H1 (cell line): ENCODE measurements around the gene GBP7. TPM values are rescaled to one million over a fixed set of nuclear protein-coding genes. Genes with fewer than 3 reads are reported as not detected.

Experiments
- CTCF ChIA-PET: fragments of 300-600 bp; sonication (Branson Sonifier 250); formaldehyde crosslinking; loops from one replicate; lab custom pipeline; 2021; ENCODE audit not compliant: partially characterized antibody; lab: Charles Lee
- POLR2A ChIA-PET: fragments of 300-600 bp; sonication (Branson Sonifier 250); formaldehyde crosslinking; loops from one replicate; lab custom pipeline; 2021; ENCODE audit warnings: inconsistent platforms; ENCODE audit not compliant: partially characterized antibody; lab: Charles Lee
- DNase-seq, 2 experiments: peaks; one replicate each; pipeline versions ENCODE4 v3.0.0 to v3.0.0-alpha.2; 2010 to 2022; ENCODE audit warnings: low spot score in 2 of 2, low read depth in 1 of 2, mixed read lengths in 1 of 2
- FAIRE-seq: peaks from 2 replicates; lab custom pipeline; 2011; peaks lifted over from hg19 to GRCh38; lab: Jason Lieb, UNC
- H2AFZ ChIP-seq: 2 replicates; pipeline ENCODE4 v1.8.1; 2012; ENCODE audit warnings: low read length, inconsistent platforms
- H2AK5ac ChIP-seq: 2 replicates; pipeline ENCODE4 v1.6.1; 2013; ENCODE audit warnings: low read depth, low read length
- H2BK120ac ChIP-seq: replicated peaks from 2 replicates; pipeline ENCODE3; 2013; ENCODE audit warnings: low read depth, low read length, inconsistent platforms
- H2BK12ac ChIP-seq: 2 replicates; pipeline ENCODE4 v1.6.1; 2013; ENCODE audit warnings: low read depth, low read length
- H2BK15ac ChIP-seq: 2 replicates; pipeline ENCODE4 v1.6.1; 2013; ENCODE audit warnings: low read length
- H2BK20ac ChIP-seq: 2 replicates; pipeline ENCODE4 v1.6.1; 2013; ENCODE audit warnings: low read length
- H2BK5ac ChIP-seq: 2 replicates; pipeline ENCODE4 v1.6.1; 2013; ENCODE audit warnings: low read depth, low read length
- H3K14ac ChIP-seq: 2 replicates; pipeline ENCODE4 v1.6.1; 2013; ENCODE audit warnings: inconsistent platforms; ENCODE audit not compliant: insufficient read length
- H3K18ac ChIP-seq: 2 replicates; pipeline ENCODE4 v1.6.1; 2013; ENCODE audit warnings: low read length; ENCODE audit errors: extremely low read depth
- H3K23ac ChIP-seq: 2 replicates; pipeline ENCODE4 v1.6.1; 2013; ENCODE audit warnings: inconsistent platforms; ENCODE audit not compliant: insufficient read length
- H3K23me2 ChIP-seq: 2 replicates; pipeline ENCODE4 v1.6.1; 2013; ENCODE audit warnings: low read depth, low read length
- H3K27ac ChIP-seq: 2 replicates; pipeline ENCODE4 v1.6.1; 2011; ENCODE audit warnings: low read depth, low read length, inconsistent platforms
- H3K27me3 ChIP-seq, 4 experiments: replicated peaks in 1 of 4; 1 replicate in 1 of 4; 2 replicates in 3 of 4; pipeline versions ENCODE4 v1.6.1 to v1.8.1; 2011 to 2013; ENCODE audit warnings: low read length in 3 of 4, mild to moderate bottlenecking in 3 of 4, inconsistent platforms in 2 of 4, mixed read lengths in 2 of 4, moderate library complexity in 1 of 4; ENCODE audit not compliant: control insufficient read depth in 3 of 4, insufficient read depth in 3 of 4; ENCODE audit errors: extremely low read depth in 1 of 4
- H3K36me3 ChIP-seq, 4 experiments: 2 replicates each; pipeline versions ENCODE4 v1.6.1 to v1.8.1; 2011 to 2013; ENCODE audit warnings: mild to moderate bottlenecking in 4 of 4, low read length in 3 of 4, moderate library complexity in 2 of 4, control low read depth in 1 of 4, inconsistent platforms in 1 of 4; ENCODE audit not compliant: insufficient read depth in 4 of 4, control insufficient read depth in 2 of 4
- H3K4ac ChIP-seq: replicated peaks from 2 replicates; pipeline ENCODE3; 2013; ENCODE audit warnings: low read length, low read depth, mixed read lengths, inconsistent platforms; ENCODE audit not compliant: insufficient read length
- H3K4me1 ChIP-seq, 4 experiments: replicated peaks in 1 of 4; 1 replicate in 1 of 4; 2 replicates in 3 of 4; pipeline versions ENCODE4 v1.6.1 to v1.8.1; 2011 to 2013; ENCODE audit warnings: low read length in 3 of 4, inconsistent platforms in 2 of 4, mixed read lengths in 1 of 4; ENCODE audit not compliant: insufficient read depth in 4 of 4, control insufficient read depth in 3 of 4
- H3K4me2 ChIP-seq, 2 experiments: 2 replicates each; pipeline versions ENCODE4 v1.6.1 to v1.8.1; 2011 to 2013; ENCODE audit warnings: low read depth in 2 of 2, low read length in 2 of 2, control low read depth in 1 of 2, inconsistent platforms in 1 of 2, mild to moderate bottlenecking in 1 of 2; ENCODE audit not compliant: insufficient read depth in 1 of 2
- H3K4me3 ChIP-seq, 4 experiments: fragments of 200-600, 300-600 bp in 1 of 4; sonication (generic), shearing (Covaris generic), sonication (Bioruptor Twin) in 1 of 4; 2 replicates each; pipeline versions ENCODE4 v1.5.1 to v1.8.1; 2011 to 2016; ENCODE audit warnings: low read length in 4 of 4, low read depth in 3 of 4, control low read depth in 2 of 4, inconsistent platforms in 2 of 4, mild to moderate bottlenecking in 2 of 4, mixed read lengths in 1 of 4, moderate library complexity in 1 of 4; ENCODE audit not compliant: insufficient read depth in 2 of 4; ENCODE audit errors: extremely low read depth in 1 of 4
- H3K56ac ChIP-seq: replicated peaks from 2 replicates; pipeline ENCODE3; 2013; ENCODE audit warnings: low read depth, mild to moderate bottlenecking, mixed read lengths, low read length, inconsistent platforms; ENCODE audit not compliant: insufficient read length
- H3K79me1 ChIP-seq: 2 replicates; pipeline ENCODE4 v1.6.1; 2013; ENCODE audit warnings: low read depth, low read length, control low read depth
- H3K79me2 ChIP-seq, 2 experiments: 2 replicates each; pipeline versions ENCODE4 v1.6.1 to v1.8.1; 2012 to 2013; ENCODE audit warnings: low read length in 2 of 2, mild to moderate bottlenecking in 2 of 2, inconsistent platforms in 1 of 2; ENCODE audit not compliant: insufficient read depth in 2 of 2, control insufficient read depth in 1 of 2
- H3K9ac ChIP-seq, 4 experiments: replicated peaks in 1 of 4; 1 replicate in 1 of 4; 2 replicates in 3 of 4; pipeline versions ENCODE4 v1.6.1 to v1.8.1; 2011 to 2013; ENCODE audit warnings: low read depth in 3 of 4, low read length in 3 of 4, control low read depth in 2 of 4, mild to moderate bottlenecking in 2 of 4, moderate library complexity in 2 of 4, inconsistent platforms in 1 of 4; ENCODE audit errors: extremely low read depth in 1 of 4
- H3K9me3 ChIP-seq, 2 experiments: 2 replicates each; pipeline versions ENCODE4 v1.6.1 to v1.8.1; 2012 to 2013; ENCODE audit warnings: mild to moderate bottlenecking in 2 of 2, moderate library complexity in 2 of 2, control low read depth in 1 of 2, inconsistent platforms in 1 of 2, low read depth in 1 of 2, low read length in 1 of 2, mixed read lengths in 1 of 2; ENCODE audit not compliant: insufficient read depth in 2 of 2
- H4K20me1 ChIP-seq, 2 experiments: replicated peaks in 1 of 2; 2 replicates each; pipeline versions ENCODE3 to v1.8.1; 2011 to 2013; ENCODE audit warnings: inconsistent platforms in 2 of 2, low read length in 2 of 2, mild to moderate bottlenecking in 1 of 2; ENCODE audit not compliant: insufficient read depth in 2 of 2, control insufficient read depth in 1 of 2
- H4K5ac ChIP-seq: 2 replicates; pipeline ENCODE4 v1.6.1; 2013; ENCODE audit warnings: low read length, low read depth, mixed read lengths, inconsistent platforms; ENCODE audit not compliant: insufficient read length
- H4K8ac ChIP-seq: 2 replicates; pipeline ENCODE4 v1.8.0; 2013; ENCODE audit warnings: mild to moderate bottlenecking, moderate library complexity, low read length, inconsistent platforms; ENCODE audit not compliant: insufficient read depth; ENCODE audit errors: extremely low read depth
- H4K91ac ChIP-seq: replicated peaks from 2 replicates; pipeline ENCODE3; 2013; ENCODE audit warnings: low read length, mixed read lengths, inconsistent platforms; ENCODE audit not compliant: insufficient read length
- BCL11A ChIP-seq, 2 experiments: IDR thresholded peaks; one replicate each; pipeline ENCODE4 v1.6.1; 2011; ENCODE audit warnings: low read depth in 2 of 2, low read length in 2 of 2, mild to moderate bottlenecking in 2 of 2
- CBX5 ChIP-seq: fragments of 300-800, 300-1000 bp; sonication (generic); IDR thresholded peaks from 2 replicates; pipeline ENCODE4 v1.7.1; 2016; ENCODE audit warnings: antibody characterized with exemption, low read length, low read depth
- CHD1 ChIP-seq: IDR thresholded peaks from 2 replicates; pipeline ENCODE4 v1.6.1; 2012; ENCODE audit warnings: low read depth, low read length, improper control_type of control experiment
- EP300 ChIP-seq, 2 experiments: IDR thresholded peaks; 1 replicate in 1 of 2; 2 replicates in 1 of 2; pipeline ENCODE4 v1.6.1; 2011 to 2012; ENCODE audit warnings: low read depth in 2 of 2, low read length in 2 of 2, mild to moderate bottlenecking in 2 of 2, borderline replicate concordance in 1 of 2, inconsistent platforms in 1 of 2, moderate library complexity in 1 of 2
- POU5F1 ChIP-seq: IDR thresholded peaks from 2 replicates; pipeline ENCODE4 v1.6.1; 2011; ENCODE audit warnings: low read depth, mild to moderate bottlenecking, low read length, moderate library complexity
- RAD21 ChIP-seq, 2 experiments: IDR thresholded peaks in 1 of 2; conservative IDR thresholded peaks in 1 of 2; 2 replicates each; pipeline ENCODE4 v1.6.1; 2011; ENCODE audit warnings: low read depth in 2 of 2, low read length in 2 of 2, improper control_type of control experiment in 1 of 2, inconsistent platforms in 1 of 2, mild to moderate bottlenecking in 1 of 2, moderate library complexity in 1 of 2
- RBBP5 ChIP-seq: IDR thresholded peaks from 2 replicates; pipeline ENCODE4 v1.7.1; 2012; ENCODE audit warnings: low read depth, mild to moderate bottlenecking, inconsistent platforms, low read length, moderate library complexity, borderline replicate concordance
- RFX5 ChIP-seq: IDR thresholded peaks from 2 replicates; pipeline ENCODE4 v1.6.1; 2011; ENCODE audit warnings: low read depth, low read length, improper control_type of control experiment, borderline replicate concordance
- RNF2 ChIP-seq: fragments of 200-900, 300-1000 bp; sonication (generic); IDR thresholded peaks from 2 replicates; pipeline ENCODE4 v1.7.1; 2016; ENCODE audit warnings: borderline replicate concordance, low read depth, mild to moderate bottlenecking, antibody characterized with exemption, low read length; ENCODE audit not compliant: poor library complexity, severe bottlenecking; ENCODE audit errors: missing control alignments
- SIRT6 ChIP-seq: IDR thresholded peaks from one replicate; pipeline ENCODE4 v1.7.1; 2012; ENCODE audit warnings: low read length, inconsistent platforms
- SIX5 ChIP-seq: IDR thresholded peaks from 2 replicates; pipeline ENCODE4 v1.6.1; 2011; ENCODE audit warnings: mild to moderate bottlenecking, low read depth, low read length
- SP2 ChIP-seq: IDR thresholded peaks from 2 replicates; pipeline ENCODE4 v1.6.1; 2012; ENCODE audit warnings: mild to moderate bottlenecking, low read length, inconsistent platforms
- TEAD4 ChIP-seq: IDR thresholded peaks from 2 replicates; pipeline ENCODE4 v1.6.1; 2012; ENCODE audit warnings: low read depth, low read length, inconsistent platforms, mixed read lengths
- WGBS, 2 experiments: shearing (Covaris generic) in 1 of 2; methylation state at CpG; one replicate each; pipeline versions ENCODE4 v1.1.6 to v1.1.7; 2013 to 2015; ENCODE audit warnings: low lambda C conversion rate in 2 of 2, mixed read lengths in 2 of 2, inconsistent platforms in 1 of 2, low coverage in 1 of 2, missing lambda C conversion rate in 1 of 2; ENCODE audit not compliant: insufficient replicate concordance in 2 of 2, insufficient coverage in 1 of 2, insufficient read length in 1 of 2; ENCODE audit errors: extremely low coverage in 1 of 2, missing lambda C conversion rate in 1 of 2; 5-methylcytosine and 5-hydroxymethylcytosine counted together
- polyA plus RNA-seq, 7 experiments: library from polyadenylated mRNA; depleted of rRNA in 3 of 7; stranded (reverse) in 5 of 7; unstranded in 2 of 7; fragments of >200 nt in 5 of 7; fragments of 200-250 nt in 2 of 7; gene quantifications; 1 replicate in 5 of 7; 2 replicates in 1 of 7; 4 replicates in 1 of 7; pipeline versions ENCODE4 v1.2.1 to v1.2.3, GENCODE V29; 2011 to 2013; ENCODE audit warnings: missing spikeins in 2 of 7, mixed read lengths in 2 of 7
- total RNA-seq: library from RNA; stranded (reverse); fragmentation: NEBNext Ultra II Directional; extraction: Animal tissue kit (Norgen Biotek cat#: 25700); gene quantifications from 2 replicates; pipeline ENCODE4 v1.2.1, GENCODE V29; 2021

GBP7 gene
- total and polyA plus RNA-seq, 2 of the 8 experiments (the other 6 are each of a cell fraction or from before 2014, with no cell fraction given) = not detected

DNA sequence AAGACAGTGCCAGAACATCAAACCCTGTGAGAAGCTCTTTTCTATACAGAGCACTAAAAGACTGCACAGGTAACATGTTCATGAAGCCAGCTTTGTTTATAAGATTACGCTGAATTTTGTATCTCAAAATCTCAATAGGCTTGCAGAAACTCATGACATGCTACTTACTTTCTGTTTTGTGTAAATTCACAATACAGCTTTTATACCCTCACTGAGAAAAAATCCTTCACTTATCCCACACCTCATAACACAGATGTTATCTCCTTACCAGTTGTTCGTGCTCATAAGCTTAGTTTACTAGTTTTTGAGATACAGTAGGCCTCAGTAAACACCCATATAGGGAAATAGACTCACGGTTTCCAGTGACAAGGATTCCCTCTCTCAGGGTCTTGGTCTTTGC is 25.8 kb downstream of the GBP7 start:
- no peak overlapping the region for H3K14ac ChIP-seq
- H3K23ac ChIP-seq = no peak overlapping the region
- H3K4me3 ChIP-seq = no peak overlapping the region
- H3K18ac ChIP-seq = no peak overlapping the region
- H4K91ac ChIP-seq = no peak overlapping the region
- H2BK20ac ChIP-seq = no peak overlapping the region
- no peaks in the 10 kb centered on the region for H3K4me1 ChIP-seq
- H3K79me1 ChIP-seq = no peaks in the 10 kb centered on the region
- no peak overlapping the region for H2BK120ac ChIP-seq
- no peak overlapping the region for H3K4ac ChIP-seq
- FAIRE-seq = no peak
- CTCF ChIA-PET = interaction anchor here (0.6 to 1.2 kb wide), 5 partner anchors 12 to 305 kb away, joined by 3 to 4 read pairs (median 3); no protein-coding TSS in a partner anchor
- no peak overlapping the region for H2BK15ac ChIP-seq
- H3K36me3 ChIP-seq = no peaks in the 10 kb centered on the region
- no peaks in the 10 kb centered on the region for H3K23me2 ChIP-seq
- H3K56ac ChIP-seq = no peak overlapping the region
- H3K9me3 ChIP-seq = no peaks in the 10 kb centered on the region
- H3K27me3 ChIP-seq = no peaks in the 10 kb centered on the region
- no peak overlapping the region for H2BK12ac ChIP-seq
- no peak for DNase-seq
- WGBS, 2 experiments = 90% methylated on average over 3 of the region's 3 CpGs; no CpG with 5 or more reads in 1 of the 2 experiments
- no peak overlapping the region for H2AK5ac ChIP-seq
- H4K8ac ChIP-seq = no peak overlapping the region
- H3K27ac ChIP-seq = no peak overlapping the region
- no peaks in the 10 kb centered on the region for H3K79me2 ChIP-seq
- POLR2A ChIA-PET = interaction anchor here (0.7 kb wide), 1 partner anchor 12 kb away, joined by 3 read pairs; no protein-coding TSS in a partner anchor
- no peak overlapping the region for H2BK5ac ChIP-seq
- H3K9ac ChIP-seq = no peak overlapping the region
- H2AFZ ChIP-seq = no peak overlapping the region
- no peak overlapping the region for H4K5ac ChIP-seq
- H4K20me1 ChIP-seq = no peaks in the 10 kb centered on the region
- H3K4me2 ChIP-seq = no peak overlapping the region
- no peak for TF ChIP-seq RAD21 (IDR thresholded peaks at IDR 0.05 in 1 of 2, conservative IDR thresholded peaks at IDR 0.05 in 1 of 2; ENCODE audit: low read depth in 2 of 2, low read length in 2 of 2)
- no peak for TF ChIP-seq CHD1
- no peak for TF ChIP-seq RFX5
- no peak for TF ChIP-seq POU5F1
- no peak for TF ChIP-seq SIRT6
- no peak for TF ChIP-seq BCL11A (IDR thresholded peaks at IDR 0.05; ENCODE audit: low read depth in 2 of 2, low read length in 2 of 2)
- no peak for TF ChIP-seq RBBP5
- no peak for TF ChIP-seq CBX5
- no peak for TF ChIP-seq SP2
- no peak for TF ChIP-seq TEAD4
- no peak for TF ChIP-seq EP300 (IDR thresholded peaks at IDR 0.05; ENCODE audit: borderline replicate concordance in 1 of 2, low read depth in 2 of 2, low read length in 2 of 2)
- no peak for TF ChIP-seq SIX5
- TF ChIP-seq RNF2 = no peak
